T-cell (primary cell): Measurements from ENCODE around the gene ARF6. TPM values are rescaled to one million over a fixed set of nuclear protein-coding genes. Genes with fewer than 3 reads are reported as not detected.

ENCODE experiments used
- total RNA-seq, 35 experiments: library from RNA in 6 of 35; stranded (reverse) in 6 of 35; fragments of 120-200 nt in 1 of 35; gene quantifications; one replicate each; pipeline versions ENCODE4 v1.2.1 to v1.2.4 and lab custom pipeline; 2013 to 2026

The ARF6 gene
- total RNA-seq, 5 donors from 2014 or later (not counting 1 experiment from before 2014, with no cell fraction given): 72.0 to 111 (median 93.6) TPM

Other genes starting within 250 kb of the ARF6 start
- gene POLE2, start 204.9 kb upstream of the ARF6 start, total RNA-seq: 1 to 10 TPM in 4 of 5 donors, under 1 TPM in 1; 0.99 to 4.0 (median 1.8) TPM
- gene KLHDC1, start 200.0 kb upstream of the ARF6 start, total RNA-seq: 10 to 100 TPM in 4 of 5 donors, 1 to 10 TPM in 1; 8.8 to 12.5 (median 10.2) TPM
- gene KLHDC2, start 124.9 kb upstream of the ARF6 start, total RNA-seq: 100 to 1,000 TPM in 1 of 5 donors, 10 to 100 TPM in 4; 69.0 to 115 (median 69.2) TPM
- 100 to 1,000 TPM in 1 of 5 donors, 10 to 100 TPM in 4; 73.0 to 106 (median 88.8) TPM for gene NEMF, start 40.3 kb upstream of the ARF6 start, total RNA-seq
- 10 to 100 TPM; 16.3 to 24.4 (median 18.3) TPM for gene VCPKMT, start 223.5 kb downstream of the ARF6 start, total RNA-seq